GM12878 (cell line): ENCODE data around the gene ZSWIM6.

Experiments
- BCL11A ChIP-seq: IDR thresholded peaks from 2 replicates; pipeline ENCODE4 v1.6.1; 2011; ENCODE audit warnings: low read depth, low read length
- SIN3A ChIP-seq: IDR thresholded peaks from 2 replicates; pipeline ENCODE4 v1.6.1; 2012; ENCODE audit warnings: low read depth, low read length, improper control_type of control experiment

GRCh38 chr5:61435368-61435767 is 103.3 kb downstream of the ZSWIM6 start:
- TF ChIP-seq SIN3A (no peak), BCL11A (no peak)
